ENCODE data around the gene CUBN. TPM values are rescaled to one million over a fixed set of nuclear protein-coding genes. Genes with fewer than 3 reads are reported as not detected.

CUBN gene
- total RNA-seq, 1 donor = 3.2 TPM

DNA sequence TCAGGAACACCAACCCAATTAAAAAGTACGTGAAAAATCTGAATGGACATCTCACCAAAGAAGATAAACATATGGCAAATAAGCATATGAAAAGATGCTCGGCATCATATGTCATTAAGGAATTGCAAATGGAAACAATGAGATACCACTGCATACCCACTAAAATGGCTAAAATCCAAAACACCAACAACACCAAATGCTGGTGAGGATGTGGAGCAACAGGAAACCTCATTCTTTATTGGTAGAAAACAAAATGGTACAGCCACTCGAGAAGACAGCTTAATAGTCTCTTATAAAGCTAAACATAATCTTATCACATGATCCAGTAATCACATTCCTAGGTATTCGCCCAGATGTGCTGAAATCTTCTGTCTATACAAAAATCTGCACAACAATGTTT lies 325.5 kb downstream of the CUBN start:
- no peak for DNase-seq (ENCODE audit: low read depth in 2 of 3, low spot score in 2 of 3)

DNA sequence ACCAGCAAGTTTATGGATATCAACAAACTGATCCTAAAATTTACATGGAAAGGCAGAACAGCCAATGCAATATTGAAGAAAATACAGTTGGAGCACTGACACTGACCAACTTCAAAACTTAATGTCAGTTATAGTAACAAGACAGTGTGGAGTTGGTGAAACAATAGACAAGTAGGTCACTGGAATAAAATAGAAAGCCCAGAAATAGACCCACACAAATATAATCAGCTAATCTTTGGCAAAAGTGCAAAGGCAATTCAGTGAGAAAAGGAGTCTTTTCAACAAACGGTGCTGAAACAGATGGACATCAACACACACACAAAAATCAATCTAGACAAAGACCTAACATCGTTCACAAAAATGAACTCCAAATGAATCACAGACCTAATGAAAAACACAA lies 326.1 kb downstream of the CUBN start:
- DNase-seq (ENCODE audit: low read depth in 2 of 3, low spot score in 2 of 3) = no peak

DNA sequence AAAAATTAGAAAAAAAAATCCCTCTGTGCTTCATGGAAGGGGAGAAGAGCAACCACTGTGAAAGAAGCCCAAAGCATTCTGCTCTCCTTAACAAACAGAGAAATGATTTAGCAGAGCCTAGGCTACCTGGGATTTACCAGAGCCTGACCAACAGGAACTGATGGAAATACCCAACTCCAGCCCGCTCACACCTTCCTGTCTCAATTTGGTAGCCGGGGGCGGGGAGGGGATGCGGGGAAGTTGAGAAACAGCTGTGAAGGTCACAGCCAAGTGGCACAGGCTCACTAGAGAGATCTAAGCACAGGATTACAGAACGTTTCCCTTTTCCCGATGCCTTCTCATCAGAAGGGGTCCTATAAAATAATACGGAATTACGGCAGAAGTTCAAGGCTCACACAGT lies 330.0 kb downstream of the CUBN start:
- DNase-seq (ENCODE audit: low read depth in 2 of 3, low spot score in 2 of 3) = no peak

DNA sequence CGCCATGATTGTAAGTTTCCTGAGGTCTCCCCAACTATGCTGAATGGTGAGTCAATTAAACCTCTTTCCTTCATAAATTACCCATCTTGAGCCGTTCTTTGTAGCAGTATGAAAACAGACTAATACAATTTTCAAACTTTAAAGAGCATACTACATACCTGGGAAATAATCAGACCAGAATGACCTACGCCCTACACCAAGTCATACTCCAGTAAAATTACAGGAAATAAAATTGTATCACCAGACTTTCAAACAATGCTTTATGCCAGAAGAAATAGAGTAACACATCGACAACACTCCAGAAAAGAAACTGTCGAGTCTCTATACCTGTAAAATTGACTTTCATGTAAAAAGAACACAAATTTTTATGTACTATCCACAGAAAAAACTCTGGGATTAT lies 331.0 kb downstream of the CUBN start:
- no peak for DNase-seq (ENCODE audit: low read depth in 2 of 3, low spot score in 2 of 3)

DNA sequence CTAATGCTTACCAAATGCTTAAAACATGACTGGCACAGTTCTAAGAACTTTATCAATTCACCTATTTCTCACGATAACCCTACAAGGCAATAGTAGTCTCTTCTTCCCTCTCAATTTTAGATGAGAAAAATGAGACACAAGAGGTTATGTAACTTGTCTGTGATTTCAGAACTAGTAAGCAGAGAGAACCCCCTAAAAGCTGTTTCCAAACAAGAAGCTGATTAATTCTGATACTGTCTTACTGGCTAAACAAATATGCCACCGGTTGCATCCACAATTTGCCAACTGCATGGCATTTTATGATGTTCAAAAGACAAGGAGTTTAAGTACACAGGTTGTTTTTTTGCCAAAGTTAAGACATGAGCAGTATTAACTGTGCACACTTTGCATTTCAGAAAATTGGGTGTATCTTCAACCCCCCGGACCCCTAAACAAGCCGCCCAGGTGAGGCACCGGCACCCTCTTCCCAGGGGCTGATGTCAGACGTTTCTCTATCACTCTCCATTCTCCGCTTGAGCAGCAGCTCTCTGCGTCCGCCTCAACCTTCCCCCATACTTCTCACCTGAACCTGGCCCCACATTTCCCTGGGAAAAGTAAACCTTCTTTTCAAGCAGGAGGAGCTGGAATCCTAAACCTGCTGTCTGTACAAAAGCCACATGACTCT lies 334.1 kb downstream of the CUBN start:
- no peak for DNase-seq (ENCODE audit: low read depth in 2 of 3, low spot score in 2 of 3)

DNA sequence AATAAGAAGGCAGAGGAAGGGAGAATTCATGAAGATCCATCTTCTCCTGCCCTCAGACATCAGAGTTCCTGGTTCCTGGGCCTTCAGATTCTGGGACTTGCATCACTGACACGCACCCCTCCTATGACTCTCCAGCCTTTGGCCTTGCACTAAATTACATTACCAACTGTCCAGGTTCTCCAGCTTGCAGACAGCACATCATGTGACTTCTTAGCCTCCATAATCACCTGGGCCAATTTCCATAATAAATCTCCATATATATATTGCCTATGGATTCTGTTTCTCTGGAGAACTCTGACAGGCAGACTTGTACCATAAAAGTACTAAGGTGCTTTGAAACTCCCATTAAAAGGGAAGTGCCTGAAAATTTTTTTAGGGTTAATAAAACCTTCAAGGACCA lies 335.6 kb downstream of the CUBN start:
- DNase-seq (ENCODE audit: low read depth in 2 of 3, low spot score in 2 of 3) = no peak

DNA sequence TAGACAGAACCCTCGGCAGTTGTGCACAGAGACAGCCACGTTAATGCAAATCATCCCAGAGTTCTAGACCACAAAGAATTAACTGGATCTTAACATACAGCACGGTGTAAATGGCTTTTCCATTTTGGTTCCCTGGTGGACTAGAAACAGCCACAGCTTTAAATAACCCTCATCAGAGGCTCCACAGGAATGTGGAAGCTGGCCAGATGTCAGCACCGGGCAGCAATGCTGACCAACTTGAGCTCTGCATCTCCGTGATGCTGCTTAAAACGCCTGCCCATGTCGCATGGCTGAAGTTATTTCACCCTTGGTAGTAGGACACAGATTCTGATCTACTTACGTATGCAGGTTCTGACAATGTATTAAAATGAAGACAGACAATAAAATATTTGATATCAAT lies 336.9 kb downstream of the CUBN start:
- no peak for DNase-seq (ENCODE audit: low read depth in 2 of 3, low spot score in 2 of 3)

DNA sequence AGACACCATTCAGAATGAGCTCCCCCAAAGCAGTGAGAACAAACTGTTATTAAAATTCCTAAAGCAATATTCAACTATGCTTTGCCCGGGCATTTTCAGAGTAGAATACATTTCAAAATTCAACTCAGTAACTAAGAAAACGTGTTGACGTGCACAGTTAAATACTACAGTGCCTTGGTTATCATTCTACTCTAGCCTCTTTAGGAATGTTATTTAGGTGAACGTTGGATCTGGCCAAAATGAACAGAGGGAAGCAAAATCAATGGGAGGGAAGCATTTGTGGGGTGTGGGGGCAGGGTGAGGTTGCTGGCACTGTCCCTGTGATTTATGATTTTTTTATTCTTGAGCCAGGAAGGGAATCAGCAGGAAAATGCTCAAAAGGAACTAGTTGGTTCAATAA lies 339.8 kb downstream of the CUBN start:
- DNase-seq (ENCODE audit: low read depth in 2 of 3, low spot score in 2 of 3) = no peak

DNA sequence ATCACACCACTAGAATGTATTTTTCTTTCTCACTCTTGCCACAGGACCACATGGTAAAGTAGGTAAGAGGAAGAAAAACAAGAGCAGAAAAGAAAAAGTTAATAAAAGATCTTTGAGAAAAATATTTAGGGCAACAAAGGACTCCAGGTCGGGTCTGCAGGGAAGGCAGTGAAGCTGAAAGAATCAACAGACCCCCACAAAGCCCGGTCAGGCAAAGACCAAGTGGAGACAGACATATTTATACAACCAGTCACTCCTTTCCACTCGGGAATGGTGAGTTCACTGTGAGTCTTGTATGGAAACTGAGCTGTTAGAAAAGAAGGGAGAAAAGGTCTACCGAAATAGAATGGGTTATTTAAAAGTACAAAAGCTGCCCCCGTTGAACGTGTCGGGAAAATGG lies 340.4 kb downstream of the CUBN start:
- no peak for DNase-seq (ENCODE audit: low read depth in 2 of 3, low spot score in 2 of 3)

DNA sequence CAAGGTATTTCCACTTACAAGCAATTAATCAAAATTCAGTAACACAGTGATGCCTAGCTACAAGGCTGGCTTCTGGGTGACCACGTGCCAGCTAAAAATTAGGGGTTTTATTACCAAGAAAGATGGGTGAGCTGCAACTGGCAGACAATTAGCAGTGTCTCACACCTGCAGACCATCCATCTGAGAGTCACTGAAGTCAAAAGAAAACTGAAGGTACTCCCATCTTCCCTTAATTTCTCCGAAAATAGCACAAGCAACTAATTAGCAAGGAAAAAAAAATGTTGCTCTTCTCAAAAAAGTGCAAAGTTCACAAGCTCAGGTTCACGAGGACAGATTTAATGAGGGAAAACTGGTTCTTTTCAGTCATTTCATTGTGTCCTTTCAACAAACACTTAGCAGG lies 340.8 kb downstream of the CUBN start:
- DNase-seq (ENCODE audit: low read depth in 2 of 3, low spot score in 2 of 3) = no peak

DNA sequence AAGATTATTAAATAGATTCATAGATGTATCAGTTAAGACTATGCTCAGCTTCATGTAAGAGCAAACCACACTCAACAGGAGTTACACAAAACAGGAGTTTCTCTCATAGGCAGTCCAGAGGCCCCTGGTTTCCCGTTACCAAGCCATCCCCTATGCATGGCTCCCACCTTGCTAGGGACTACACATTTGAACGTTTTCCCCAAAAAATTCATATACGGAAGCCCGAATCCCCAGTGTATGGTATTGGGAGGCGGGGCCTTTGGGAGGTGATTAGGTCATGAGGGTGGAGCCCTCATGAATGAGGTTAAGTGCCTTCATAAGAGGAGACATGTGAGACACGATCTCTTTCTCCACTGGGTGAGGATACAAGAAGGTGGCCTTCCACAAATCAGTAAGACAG lies 341.5 kb downstream of the CUBN start:
- DNase-seq (ENCODE audit: low read depth in 2 of 3, low spot score in 2 of 3) = no peak

DNA sequence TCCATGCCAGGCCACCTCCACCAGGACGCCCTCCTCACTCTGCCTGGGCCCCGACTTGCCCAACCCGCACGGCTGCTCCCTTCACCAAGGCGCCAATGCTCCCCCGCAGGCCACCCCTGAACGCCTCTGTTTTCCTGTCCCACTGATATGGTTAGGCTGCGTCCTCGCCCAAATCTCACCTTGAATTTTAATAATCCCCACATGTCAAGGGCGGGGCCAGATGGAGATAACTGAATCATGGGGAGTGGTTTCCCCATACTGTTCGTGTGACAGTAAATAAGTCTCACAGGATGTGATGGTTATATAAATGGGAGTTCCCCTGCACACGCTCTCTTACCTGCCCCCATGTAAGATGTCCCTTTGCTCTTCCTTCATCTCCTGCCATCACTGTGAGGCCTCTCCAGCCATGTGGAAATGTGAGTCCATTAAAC lies 342.2 kb downstream of the CUBN start:
- DNase-seq (ENCODE audit: low read depth in 2 of 3, low spot score in 2 of 3) = peak in 1 of 3 donors; percentile 43

DNA sequence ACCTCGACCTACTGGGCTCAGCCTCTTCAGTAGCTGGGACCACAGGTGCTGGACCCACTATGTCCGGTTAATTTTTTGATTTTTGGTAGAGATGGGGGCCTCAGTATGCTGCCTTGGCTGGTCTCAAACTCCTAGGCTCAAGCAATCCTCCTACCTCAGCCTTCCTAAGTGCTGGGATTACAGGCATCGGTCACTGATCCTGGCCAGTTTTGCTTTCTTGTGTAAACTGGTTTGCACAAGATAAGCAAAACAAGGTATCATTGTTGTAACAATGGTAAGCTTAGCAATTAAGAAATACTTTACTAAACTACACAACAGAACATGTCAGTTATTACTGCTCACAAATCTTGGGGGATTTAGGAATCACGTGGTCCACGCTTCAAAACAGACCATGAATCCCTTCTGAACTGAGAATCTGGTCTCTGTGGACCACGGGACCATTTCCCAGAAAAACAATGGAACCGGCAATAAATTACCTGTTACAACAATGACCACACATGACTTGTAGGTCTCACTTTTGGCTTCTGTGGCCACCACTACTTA lies 349.2 kb downstream of the CUBN start:
- DNase-seq (ENCODE audit: low read depth in 2 of 3, low spot score in 2 of 3) = no peak

DNA sequence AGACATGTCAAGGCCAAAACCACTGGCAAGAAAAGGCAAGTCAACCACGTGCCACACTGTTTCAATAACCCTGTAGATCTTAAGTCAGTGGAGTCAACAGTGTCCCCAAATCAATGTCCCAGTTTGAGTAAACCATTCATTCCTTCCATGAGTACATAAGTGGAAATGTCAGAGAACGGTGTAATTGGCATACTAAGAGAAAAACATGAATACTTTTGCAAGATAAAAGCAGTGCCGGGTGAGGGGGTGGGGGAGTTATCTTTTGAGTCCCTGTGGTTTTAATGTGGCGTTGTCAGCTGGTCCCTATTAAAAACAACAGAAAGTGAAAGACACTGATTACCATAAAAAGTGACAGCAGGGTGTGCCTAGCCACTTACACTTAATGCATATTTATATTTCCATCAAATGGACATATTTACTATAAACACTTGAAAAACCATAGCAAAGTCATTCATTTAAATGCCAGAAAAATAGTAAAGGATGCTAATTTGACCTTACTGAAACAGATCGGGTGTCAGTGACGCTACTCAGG lies 350.2 kb downstream of the CUBN start:
- no peak for DNase-seq (ENCODE audit: low read depth in 2 of 3, low spot score in 2 of 3)

DNA sequence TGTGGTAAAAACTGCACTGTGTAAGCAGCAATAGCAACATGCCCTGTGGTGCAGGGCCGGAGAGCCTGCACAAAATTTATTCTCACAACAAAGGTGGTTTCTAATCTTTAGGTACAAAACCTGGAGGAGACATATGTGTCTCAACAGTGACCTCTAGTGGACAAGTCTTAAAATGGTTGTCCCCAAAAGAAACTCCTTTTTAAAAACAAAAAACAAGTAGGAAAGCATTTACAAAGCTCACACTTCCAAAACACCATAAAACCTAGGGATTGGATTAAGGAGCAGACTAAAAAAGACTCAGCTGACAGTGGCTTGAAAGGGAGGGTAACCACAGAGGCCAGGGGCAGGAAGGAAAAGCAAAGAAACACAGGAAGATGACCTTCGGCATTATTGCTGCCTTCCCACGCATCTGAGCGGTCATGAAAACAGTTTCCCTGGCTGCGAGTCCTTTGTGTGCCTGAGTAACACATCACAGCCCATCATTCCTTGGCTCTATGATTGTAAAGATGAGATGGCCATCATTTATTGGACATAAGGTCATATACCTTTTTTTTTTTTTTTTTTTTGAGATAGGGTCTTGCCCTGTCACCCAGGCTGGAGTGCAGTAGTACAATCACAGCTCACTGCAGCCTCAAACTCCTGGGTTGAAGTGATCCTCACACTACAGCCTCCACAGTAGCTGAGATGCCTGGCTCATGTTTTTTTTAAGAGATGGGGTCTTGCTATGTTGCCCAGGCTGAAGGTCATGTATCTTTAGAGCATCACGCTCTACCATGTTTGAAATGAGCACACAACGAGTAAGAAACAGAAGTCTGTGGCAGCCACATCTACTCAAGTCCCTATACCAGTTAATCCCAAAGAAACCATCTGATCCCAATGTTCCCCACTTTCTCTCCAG lies 351.9 kb downstream of the CUBN start:
- peak; percentile 37 to 71 (median 51) for DNase-seq (ENCODE audit: low read depth in 2 of 3, low spot score in 2 of 3)

DNA sequence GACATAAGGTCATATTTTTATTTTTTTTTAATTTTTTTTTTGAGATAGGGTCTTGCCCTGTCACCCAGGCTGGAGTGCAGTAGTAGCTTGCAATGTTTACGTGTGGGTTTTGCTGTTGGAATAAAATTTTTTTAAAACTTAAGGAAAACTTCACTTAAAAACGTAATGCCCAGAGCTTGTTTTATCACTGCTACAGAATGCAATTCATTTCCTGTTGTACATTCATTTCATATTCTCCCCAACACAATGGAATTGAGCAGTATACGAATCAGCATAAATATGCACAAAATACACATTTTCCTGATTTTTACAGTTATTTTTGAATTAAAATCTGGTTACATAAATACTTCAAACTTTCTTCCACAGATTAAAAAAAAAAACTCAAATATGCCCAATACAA lies 352.7 kb downstream of the CUBN start:
- no peak for DNase-seq (ENCODE audit: low read depth in 2 of 3, low spot score in 2 of 3)

Small RNAs within 50 kb of the gene (small RNA-seq; reads per million reads assigned to genes)
- not detected for gene AC067747.1

Other genes with a start within 250 kb of the CUBN start
- gene TRDMT1, start 71.9 kb upstream of the CUBN start, total RNA-seq = 8.9 TPM
- 3,153 TPM for gene VIM, start 98.4 kb upstream of the CUBN start, total RNA-seq